SU-DHL-6 (cell line): Measurements from ENCODE around the gene DMRTB1.

Source experiments
- EZH2phosphoT487 ChIP-seq: fragments of 200-600 bp; sonication (generic), shearing (Covaris generic); conservative IDR thresholded peaks from 2 replicates; pipeline ENCODE4 v1.6.1; 2018; ENCODE audit warnings: mild to moderate bottlenecking, antibody characterized with exemption, low read length, moderate library complexity, mixed read lengths
- TF ChIP-seq, protein P1 (sequence below): fragments of 200-600 bp; sonication (generic); IDR thresholded peaks from one replicate; pipeline ENCODE4 v1.5.1; 2017; ENCODE audit warnings: antibody characterized with exemption, mild to moderate bottlenecking, low read length, moderate library complexity; ENCODE audit not compliant: insufficient read depth, poor library complexity, severe bottlenecking

DNA sequence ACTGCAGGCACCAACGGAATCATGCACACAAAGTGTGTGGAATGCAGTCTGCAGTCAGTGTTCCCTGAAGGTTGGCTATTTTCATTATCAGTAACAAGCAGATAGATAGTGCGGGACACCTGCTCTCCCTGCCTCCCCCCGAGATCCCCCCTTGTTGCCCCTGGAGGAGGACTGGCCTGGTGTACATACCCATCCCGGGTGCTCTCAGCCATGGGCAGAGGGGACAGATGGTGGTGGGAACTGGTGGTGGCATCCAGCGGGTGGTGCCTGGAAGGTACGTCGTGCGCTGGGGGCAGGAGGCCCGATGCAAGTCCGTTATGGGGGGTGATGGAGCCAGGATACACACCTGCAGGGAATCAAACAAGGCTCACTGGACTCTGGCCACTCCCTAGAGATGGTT lies 55.2 kb downstream of the DMRTB1 start:
- TF ChIP-seq, protein P1, sequence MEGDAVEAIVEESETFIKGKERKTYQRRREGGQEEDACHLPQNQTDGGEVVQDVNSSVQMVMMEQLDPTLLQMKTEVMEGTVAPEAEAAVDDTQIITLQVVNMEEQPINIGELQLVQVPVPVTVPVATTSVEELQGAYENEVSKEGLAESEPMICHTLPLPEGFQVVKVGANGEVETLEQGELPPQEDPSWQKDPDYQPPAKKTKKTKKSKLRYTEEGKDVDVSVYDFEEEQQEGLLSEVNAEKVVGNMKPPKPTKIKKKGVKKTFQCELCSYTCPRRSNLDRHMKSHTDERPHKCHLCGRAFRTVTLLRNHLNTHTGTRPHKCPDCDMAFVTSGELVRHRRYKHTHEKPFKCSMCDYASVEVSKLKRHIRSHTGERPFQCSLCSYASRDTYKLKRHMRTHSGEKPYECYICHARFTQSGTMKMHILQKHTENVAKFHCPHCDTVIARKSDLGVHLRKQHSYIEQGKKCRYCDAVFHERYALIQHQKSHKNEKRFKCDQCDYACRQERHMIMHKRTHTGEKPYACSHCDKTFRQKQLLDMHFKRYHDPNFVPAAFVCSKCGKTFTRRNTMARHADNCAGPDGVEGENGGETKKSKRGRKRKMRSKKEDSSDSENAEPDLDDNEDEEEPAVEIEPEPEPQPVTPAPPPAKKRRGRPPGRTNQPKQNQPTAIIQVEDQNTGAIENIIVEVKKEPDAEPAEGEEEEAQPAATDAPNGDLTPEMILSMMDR = no peak
- TF ChIP-seq EZH2phosphoT487 = no peak
